CD4-positive, alpha-beta T cell treated with Interleukin-15 for 4 hours (primary cell): ENCODE results near the gene TAC3.
"Not testable (repeated sequence)": the region's sequence is repeated elsewhere in the genome, so short reads cannot be mapped to it uniquely, and the experiment has no call there.

Experiments
- DNase-seq: peaks from one replicate; pipeline ENCODE4 v3.0.0-alpha.2; 2020; ENCODE audit warnings: low spot score

The TAC3 gene

DNA sequence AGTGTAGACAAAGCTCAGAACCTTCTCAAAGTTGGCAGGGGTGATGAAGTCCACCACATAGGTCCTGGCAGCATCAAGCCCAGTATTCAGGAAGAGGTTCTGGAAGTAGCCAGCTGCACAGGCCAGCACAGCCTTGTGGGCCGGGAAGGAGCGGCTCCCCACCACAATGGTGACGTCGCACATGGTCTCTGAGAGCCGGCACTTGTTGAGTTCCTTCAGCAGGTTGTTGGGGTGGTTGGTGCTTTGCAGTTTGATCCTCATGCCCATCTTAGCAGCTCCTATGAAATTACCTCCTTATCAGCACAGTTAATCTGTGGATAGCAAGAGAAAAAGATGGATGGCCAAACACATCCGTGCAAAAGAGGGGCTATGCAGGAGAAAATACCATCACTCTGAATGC, 11.7 kb downstream of the TAC3 start:
- no peak for DNase-seq

DNA sequence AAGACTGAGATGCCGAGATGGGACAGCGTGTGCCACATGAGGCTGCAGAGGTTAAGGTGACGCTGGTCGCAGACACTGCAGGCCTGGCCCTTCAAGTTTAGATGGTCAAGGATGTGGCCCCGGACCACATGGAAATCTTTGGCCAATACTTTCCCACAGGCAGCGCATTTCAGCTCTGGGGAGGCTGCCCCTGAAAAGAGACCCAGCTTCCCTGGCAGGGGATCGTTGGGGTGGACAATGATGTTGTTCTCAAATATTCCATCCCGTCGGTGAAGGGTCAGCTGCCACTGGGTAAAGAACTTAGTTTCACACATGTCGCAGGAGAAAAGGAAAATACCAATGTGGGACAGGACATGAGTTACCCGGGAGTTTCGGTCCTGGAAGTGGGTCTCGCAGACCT, 12.9 kb downstream of the TAC3 start:
- no peak for DNase-seq

GRCh38 chr12:57001448-57001906, 14.9 kb downstream of the TAC3 start:
- peak; percentile 73 for DNase-seq

DNA sequence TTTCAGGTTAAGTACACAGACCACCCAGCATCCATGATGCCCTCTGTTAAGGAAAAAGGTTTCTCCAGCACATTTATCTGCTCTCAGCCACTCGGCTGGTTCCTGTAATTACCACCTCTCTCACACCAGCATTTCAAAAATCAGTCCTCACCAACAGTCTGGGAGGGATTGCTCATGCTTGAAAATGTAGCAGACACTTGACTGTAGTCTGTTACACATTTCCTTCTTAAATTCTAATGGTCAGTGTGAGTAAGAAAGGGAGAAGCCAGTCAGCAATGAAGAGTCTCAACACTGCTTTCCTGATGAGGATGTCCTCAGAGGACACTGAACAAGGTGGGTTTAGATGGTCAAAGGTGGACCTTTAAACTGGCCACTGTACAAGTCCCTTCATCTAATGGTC, 15.9 kb downstream of the TAC3 start:
- no peak for DNase-seq

- DNase-seq, result no peak
Observed at GRCh38 chr12:56999456-56999855, 16.9 kb downstream of the TAC3 start.

- DNase-seq, result no peak
Observed at GRCh38 chr12:56998981-56999380, 17.3 kb downstream of the TAC3 start.

- DNase-seq, result no peak
Observed at GRCh38 chr12:56998316-56998715, 18.0 kb downstream of the TAC3 start.

GRCh38 chr12:56996793-56997545, 19.4 kb downstream of the TAC3 start:
- no peak for DNase-seq

GRCh38 chr12:56995930-56996496, 20.3 kb downstream of the TAC3 start:
- no peak for DNase-seq

DNA sequence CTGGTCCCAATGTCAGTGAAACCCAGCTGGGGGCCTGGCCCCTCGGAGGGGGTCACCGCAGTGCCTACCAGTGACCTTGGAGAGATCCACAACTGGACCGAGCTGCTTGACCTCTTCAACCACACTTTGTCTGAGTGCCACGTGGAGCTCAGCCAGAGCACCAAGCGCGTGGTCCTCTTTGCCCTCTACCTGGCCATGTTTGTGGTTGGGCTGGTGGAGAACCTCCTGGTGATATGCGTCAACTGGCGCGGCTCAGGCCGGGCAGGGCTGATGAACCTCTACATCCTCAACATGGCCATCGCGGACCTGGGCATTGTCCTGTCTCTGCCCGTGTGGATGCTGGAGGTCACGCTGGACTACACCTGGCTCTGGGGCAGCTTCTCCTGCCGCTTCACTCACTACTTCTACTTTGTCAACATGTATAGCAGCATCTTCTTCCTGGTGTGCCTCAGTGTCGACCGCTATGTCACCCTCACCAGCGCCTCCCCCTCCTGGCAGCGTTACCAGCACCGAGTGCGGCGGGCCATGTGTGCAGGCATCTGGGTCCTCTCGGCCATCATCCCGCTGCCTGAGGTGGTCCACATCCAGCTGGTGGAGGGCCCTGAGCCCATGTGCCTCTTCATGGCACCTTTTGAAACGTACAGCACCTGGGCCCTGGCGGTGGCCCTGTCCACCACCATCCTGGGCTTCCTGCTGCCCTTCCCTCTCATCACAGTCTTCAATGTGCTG, 21.0 kb downstream of the TAC3 start:
- no peak for DNase-seq

DNA sequence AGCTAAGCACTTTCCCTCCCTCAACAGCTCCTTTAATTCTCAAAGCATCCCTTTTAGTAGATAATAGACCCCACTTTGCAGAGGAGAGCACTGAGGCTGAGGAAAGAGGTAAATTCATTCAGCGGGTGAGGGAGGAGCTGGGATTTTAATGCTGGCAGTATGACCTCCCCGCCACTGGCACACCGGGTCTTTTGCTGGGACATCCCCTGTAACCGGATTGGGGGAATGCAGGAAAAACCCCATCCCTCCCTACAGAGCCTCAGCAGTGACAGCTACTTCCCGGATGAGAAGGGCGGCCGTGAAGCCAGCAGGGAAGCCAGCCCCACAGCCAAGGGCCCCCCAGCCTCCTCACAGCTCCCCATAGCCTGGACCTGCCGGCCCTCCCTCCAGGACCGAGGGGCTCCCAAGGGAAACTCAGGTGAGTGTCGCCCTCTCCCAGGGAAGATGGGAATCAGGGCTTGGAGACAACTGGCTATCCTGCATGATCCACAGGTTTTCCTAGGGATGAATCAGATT, 22.0 kb downstream of the TAC3 start:
- no peak for DNase-seq

- no peak for DNase-seq
Observed at GRCh38 chr12:56993346-56993745, 23.0 kb downstream of the TAC3 start.

DNA sequence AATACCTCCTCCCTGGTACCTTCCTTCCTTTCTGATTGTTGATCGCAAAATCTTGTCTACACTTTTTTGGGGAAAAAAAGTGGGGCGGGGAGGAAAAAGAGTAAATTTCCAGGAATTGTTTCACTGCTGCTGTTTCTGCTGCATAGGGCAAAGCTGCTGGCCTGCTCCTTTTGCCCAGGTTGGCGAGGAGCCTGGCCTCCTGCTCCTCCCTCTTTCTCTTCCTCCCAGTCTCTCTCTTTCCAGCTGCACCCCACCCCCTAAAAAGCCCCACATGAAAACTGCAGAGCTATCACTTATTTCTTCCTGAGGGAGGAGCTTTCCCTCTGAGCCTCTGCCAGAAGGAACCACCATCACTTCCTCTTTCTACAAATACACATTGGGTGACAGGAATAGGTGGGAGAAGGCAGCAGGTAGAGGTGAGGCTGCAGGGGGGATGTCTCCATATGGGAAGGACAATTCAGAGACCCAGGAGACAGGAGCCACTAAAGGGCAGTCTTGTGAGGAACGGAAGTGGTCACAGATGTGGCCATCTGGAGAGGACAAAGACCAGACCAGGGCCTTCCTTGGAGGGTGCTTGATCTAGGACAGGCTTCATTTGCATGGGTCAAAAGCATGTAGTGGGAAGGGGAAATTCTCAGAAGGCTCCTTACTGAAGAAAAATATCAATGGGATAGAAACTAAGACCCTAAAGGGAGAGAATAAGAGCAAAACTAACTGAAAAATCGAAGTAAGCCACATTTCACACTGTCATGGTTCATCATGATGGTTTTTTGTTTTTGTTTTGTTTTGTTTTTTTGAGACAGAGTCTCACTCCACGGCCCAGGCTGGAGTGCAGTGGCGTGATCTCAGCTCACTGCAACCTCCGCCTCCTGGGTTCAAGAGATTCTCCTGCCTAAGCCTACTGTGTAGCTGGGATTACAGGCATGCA, 24.7 kb downstream of the TAC3 start:
- no peak for DNase-seq

DNA sequence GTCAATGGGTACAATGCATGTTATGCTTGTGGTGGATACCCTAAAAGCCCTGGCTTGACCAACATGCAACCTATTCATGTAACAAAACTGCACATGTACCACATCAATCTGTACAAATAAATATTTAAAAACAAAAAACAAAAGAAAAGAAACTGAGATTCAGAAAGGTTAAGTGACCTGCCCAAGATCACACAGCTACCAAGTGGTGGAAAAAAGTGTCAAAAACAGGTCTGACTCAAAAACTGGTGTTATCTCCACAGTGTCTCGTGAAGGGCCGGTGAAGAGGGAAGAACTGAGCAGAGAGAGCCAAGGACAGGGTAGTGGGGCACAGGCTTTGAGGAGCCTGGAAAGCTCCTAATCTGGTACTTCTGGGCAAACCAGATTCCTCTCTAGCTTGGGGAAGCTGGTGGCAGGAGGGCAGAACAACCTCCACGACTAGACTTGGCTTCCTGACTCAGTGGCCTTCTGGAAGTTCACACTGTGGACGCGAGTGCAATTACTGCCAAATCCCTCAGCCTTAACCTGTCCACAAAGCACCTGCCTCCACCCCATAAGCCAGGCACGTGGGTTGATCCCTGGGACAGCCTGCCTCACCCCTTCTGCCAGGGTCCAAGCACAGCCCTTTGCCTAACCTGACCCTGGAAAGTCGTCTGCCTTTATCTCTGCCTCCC, 25.5 kb downstream of the TAC3 start:
- DNase-seq, result no peak

DNA sequence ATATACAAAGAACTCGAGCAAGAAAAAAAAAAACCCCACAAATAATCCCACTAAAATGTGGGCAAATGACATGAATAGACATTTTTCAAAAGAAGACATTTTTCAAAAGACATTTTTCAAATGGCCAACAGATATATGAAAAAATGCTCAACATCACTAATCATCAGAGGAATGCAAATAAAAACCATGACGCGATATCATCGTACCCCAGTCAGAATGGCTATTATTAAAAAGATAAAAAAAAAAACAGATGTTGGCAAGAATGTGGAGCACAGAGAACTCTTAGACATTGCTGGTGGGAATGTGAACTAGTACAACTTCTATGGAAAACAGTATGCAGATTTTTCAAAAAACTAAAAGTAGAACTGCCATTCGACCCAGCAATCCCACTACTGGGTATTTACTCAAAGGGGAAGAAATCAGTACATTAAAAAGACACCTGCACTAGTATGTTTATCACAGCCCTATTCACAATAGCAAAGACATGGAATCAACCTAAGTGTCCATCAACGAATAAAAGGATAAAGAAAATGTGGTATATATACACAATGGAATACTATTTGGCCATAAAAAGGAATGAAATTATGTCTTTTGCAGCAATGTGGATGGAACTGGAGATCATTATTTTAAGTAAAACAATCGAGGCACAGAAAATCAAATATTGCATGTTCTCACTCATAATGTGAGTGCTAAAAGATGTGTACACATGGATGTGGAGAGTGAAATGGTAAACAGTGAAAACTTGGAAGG, 26.3 kb downstream of the TAC3 start:
- DNase-seq, result no peak

- no peak for DNase-seq
Observed at GRCh38 chr12:56988207-56988739, 28.1 kb downstream of the TAC3 start.

DNA sequence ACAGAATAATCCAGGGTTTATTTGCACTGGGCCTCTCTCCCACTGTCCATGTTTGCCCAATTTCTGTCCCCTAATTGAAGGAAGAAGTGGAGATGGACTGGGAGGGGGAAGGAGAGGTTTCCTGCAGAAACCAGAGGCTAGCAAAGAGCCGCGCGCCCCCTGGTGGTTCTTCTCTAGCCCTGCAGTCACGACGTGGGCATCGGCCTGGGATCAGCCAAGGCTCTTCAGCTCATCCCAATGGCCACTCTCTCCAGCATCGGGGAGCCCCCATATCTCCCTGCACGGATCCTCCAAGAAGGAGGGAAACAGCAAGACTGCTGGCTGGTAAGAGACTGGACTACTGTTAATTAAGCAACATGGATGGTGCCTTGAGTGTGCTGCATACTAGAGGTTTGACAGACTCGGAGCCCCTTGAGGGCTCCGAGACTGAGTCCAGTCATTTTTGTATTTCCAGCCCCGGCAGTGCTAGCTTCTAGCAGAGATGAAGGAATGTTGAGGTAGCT, 28.7 kb downstream of the TAC3 start:
- DNase-seq, result peak; percentile 69

- DNase-seq, result no peak
Observed at GRCh38 chr12:56987011-56987410, 29.3 kb downstream of the TAC3 start.

- DNase-seq, result not testable (repeated sequence)
Observed at GRCh38 chr12:56985714-56986113, 30.6 kb downstream of the TAC3 start.

- no peak for DNase-seq
Observed at GRCh38 chr12:56983386-56983785, 32.9 kb downstream of the TAC3 start.
